ENCODE data around the gene SBK3. TPM values are rescaled to one million over a fixed set of nuclear protein-coding genes. Genes with fewer than 3 reads are reported as not detected.
"Not testable (repeated sequence)": the region's sequence is repeated elsewhere in the genome, so short reads cannot be mapped to it uniquely, and the experiment has no call there.

Gene SBK3
- total and polyA plus RNA-seq, 2 donors (not counting 1 experiment from before 2014, with no cell fraction given), result not detected

- no peak overlapping the region for H2AFZ ChIP-seq (ENCODE audit: insufficient read depth, low read depth, low read length, poor library complexity, severe bottlenecking)
- intact Hi-C loops (cut with micrococcal nuclease), result no loop called here
- no peak overlapping the region for H3K27ac ChIP-seq (ENCODE audit: low read length in 2 of 2)
- no peak for DNase-seq
- POLR2A ChIA-PET, result no interaction called here
- peaks cover 0 to 11% (median 2%) of the 10 kb centered on the region in 4 experiments for H3K27me3 ChIP-seq (replicated peaks in 1 of 4; ENCODE audit: control extremely low read depth in 1 of 4, control insufficient read depth in 3 of 4, insufficient read depth in 4 of 4, low read length in 3 of 4)
- H3K4me1 ChIP-seq (ENCODE audit: control insufficient read depth in 2 of 2, insufficient read depth in 2 of 2, low read length in 2 of 2), result no peaks in the 10 kb centered on the region
- no peaks in the 10 kb centered on the region for H3K9me3 ChIP-seq (ENCODE audit: control extremely low read depth in 1 of 3, control insufficient read depth in 2 of 3, insufficient read depth in 1 of 3, low read length in 2 of 3)
- TF ChIP-seq EZH2 (IDR thresholded peaks at IDR 0.05; ENCODE audit: borderline replicate concordance, insufficient read depth, low read depth, low read length, poor library complexity, severe bottlenecking) (no peak), CTCF (IDR thresholded peaks at IDR 0.05) (no peak)
- 95% methylated on average over 13 of the region's 13 CpGs for WGBS (ENCODE audit: insufficient coverage)
- H3K9ac ChIP-seq (ENCODE audit: low read length), result no peak overlapping the region
- no peak overlapping the region for H3K4me3 ChIP-seq (ENCODE audit: control extremely low read depth in 1 of 5, extremely low read depth in 1 of 5, insufficient read depth in 1 of 5, low read depth in 2 of 5, low read length in 4 of 5)
- no peak for ATAC-seq (ENCODE audit: low read depth)
- CTCF ChIA-PET, result interaction anchor here (1.2 to 3.0 kb wide), 3 partner anchors 30 to 356 kb away, joined by 3 to 14 read pairs (median 4); no protein-coding TSS in a partner anchor
- no peaks in the 10 kb centered on the region for H3K36me3 ChIP-seq (replicated peaks in 1 of 2; ENCODE audit: control extremely low read depth in 1 of 2, control insufficient read depth in 1 of 2, extremely low read depth in 1 of 2, insufficient read depth in 2 of 2, low read length in 1 of 2)
- Mint-ChIP-seq H3K27ac (no peak overlapping the region), H3K9me3 (ENCODE audit: insufficient read depth) (no peaks in the 10 kb centered on the region), H3K4me1 (peaks cover 4% of the 10 kb centered on the region), H3K27me3 (no peaks in the 10 kb centered on the region), H3K4me3 (no peak overlapping the region)
- H3K79me2 ChIP-seq (ENCODE audit: control insufficient read depth, insufficient read depth, low read length), result no peaks in the 10 kb centered on the region
- H3K4me2 ChIP-seq (replicated peaks; ENCODE audit: low read depth, low read length, poor library complexity, severe bottlenecking), result no peak overlapping the region
- no peaks in the 10 kb centered on the region for H4K20me1 ChIP-seq (ENCODE audit: control insufficient read depth, insufficient read depth, low read length, poor library complexity, severe bottlenecking)
These were observed 47.6 kb downstream of the SBK3 start for GRCh38 chr19:55497763-55498162.

GRCh38 chr19:55496820-55497219, 48.5 kb downstream of the SBK3 start:
- H3K4me2 ChIP-seq (replicated peaks; ENCODE audit: low read depth, low read length, poor library complexity, severe bottlenecking); H3K27ac Mint-ChIP-seq; H3K9ac ChIP-seq (ENCODE audit: low read length); H3K4me3 ChIP-seq (ENCODE audit: control extremely low read depth in 1 of 5, extremely low read depth in 1 of 5, insufficient read depth in 1 of 5, low read depth in 2 of 5, low read length in 4 of 5); H3K79me2 ChIP-seq (ENCODE audit: control insufficient read depth, insufficient read depth, low read length); H3K27ac ChIP-seq (ENCODE audit: low read length in 2 of 2); H3K4me1 Mint-ChIP-seq; H3K4me3 Mint-ChIP-seq; H4K20me1 ChIP-seq (ENCODE audit: control insufficient read depth, insufficient read depth, low read length, poor library complexity, severe bottlenecking); H3K27me3 Mint-ChIP-seq; H3K4me1 ChIP-seq (ENCODE audit: control insufficient read depth in 2 of 2, insufficient read depth in 2 of 2, low read length in 2 of 2); intact Hi-C loops (cut with micrococcal nuclease); H3K36me3 ChIP-seq (replicated peaks in 1 of 2; ENCODE audit: control extremely low read depth in 1 of 2, control insufficient read depth in 1 of 2, extremely low read depth in 1 of 2, insufficient read depth in 2 of 2, low read length in 1 of 2); H3K9me3 Mint-ChIP-seq (ENCODE audit: insufficient read depth); ATAC-seq (ENCODE audit: low read depth); H2AFZ ChIP-seq (ENCODE audit: insufficient read depth, low read depth, low read length, poor library complexity, severe bottlenecking); H3K9me3 ChIP-seq (ENCODE audit: control extremely low read depth in 1 of 3, control insufficient read depth in 2 of 3, insufficient read depth in 1 of 3, low read length in 2 of 3); POLR2A ChIA-PET; DNase-seq: not testable (repeated sequence)
- CTCF ChIA-PET, result interaction anchor here (3.0 kb wide), 1 partner anchor 29 kb away, joined by 14 read pairs; no protein-coding TSS in a partner anchor
- H3K27me3 ChIP-seq (replicated peaks in 1 of 4; ENCODE audit: control extremely low read depth in 1 of 4, control insufficient read depth in 3 of 4, insufficient read depth in 4 of 4, low read length in 3 of 4), result peaks cover 0 to 19% (median 2%) of the 10 kb centered on the region in 4 experiments
- 92% methylated on average over 8 of the region's 10 CpGs for WGBS (ENCODE audit: insufficient coverage)

Measured in B cell (primary cell).